Measurements from ENCODE around the gene TBC1D3E. TPM values are rescaled to one million over a fixed set of nuclear protein-coding genes. Genes with fewer than 3 reads are reported as not detected.
"Not testable (repeated sequence)": the region's sequence is repeated elsewhere in the genome, so short reads cannot be mapped to it uniquely, and the experiment has no call there.

The TBC1D3E gene
- total RNA-seq (2014; rRNA removed; shearing (Covaris generic)): not detected in 2 replicates

GRCh38 chr17:38127651-38128050, at the start of gene TBC1D3E:
Gene TBC1D3E, plus strand, starts transcription at chr17:38127951. Its CDS starts 1,545 bp downstream, at chr17:38129496.
- not testable (repeated sequence) for DNase-seq (ENCODE audit: low spot score)

GRCh38 chr17:38087344-38087743, 40.4 kb upstream of the TBC1D3E start:
- DNase-seq (ENCODE audit: low spot score): not testable (repeated sequence)

- DNase-seq (ENCODE audit: low spot score): not testable (repeated sequence)
Observed at GRCh38 chr17:38088120-38088519, 39.6 kb upstream of the TBC1D3E start.

GRCh38 chr17:38094059-38094694, 33.6 kb upstream of the TBC1D3E start:
- DNase-seq (ENCODE audit: low spot score): not testable (repeated sequence)

GRCh38 chr17:38099262-38099661, 28.5 kb upstream of the TBC1D3E start:
- not testable (repeated sequence) for DNase-seq (ENCODE audit: low spot score)

GRCh38 chr17:38119829-38120228, 7.9 kb upstream of the TBC1D3E start:
- DNase-seq (ENCODE audit: low spot score): not testable (repeated sequence)

- DNase-seq (ENCODE audit: low spot score): not testable (repeated sequence)
Observed at GRCh38 chr17:38134860-38135259, 7.1 kb downstream of the TBC1D3E start.

Other genes starting within 250 kb of the TBC1D3E start
- gene TBC1D3K, start 203.5 kb upstream of the TBC1D3E start, total RNA-seq (2014; rRNA removed; shearing (Covaris generic)): not detected in 2 replicates
- gene TBC1D3L, start 138.9 kb upstream of the TBC1D3E start, total RNA-seq (2014; rRNA removed; shearing (Covaris generic)): 0.92 and 1.2 TPM in 2 replicates
- not detected in 2 replicates for gene TBC1D3D, start 124.0 kb upstream of the TBC1D3E start, total RNA-seq (2014; rRNA removed; shearing (Covaris generic))
- not detected in 2 replicates for gene TBC1D3C, start 59.3 kb upstream of the TBC1D3E start, total RNA-seq (2014; rRNA removed; shearing (Covaris generic))
- gene TBC1D3, start 64.6 kb downstream of the TBC1D3E start, total RNA-seq (2014; rRNA removed; shearing (Covaris generic)): not detected in 2 replicates
- gene MRPL45, start 169.2 kb downstream of the TBC1D3E start, total RNA-seq (2014; rRNA removed; shearing (Covaris generic)): 59.2 and 59.5 TPM in 2 replicates
- gene GPR179, start 216.0 kb downstream of the TBC1D3E start, total RNA-seq (2014; rRNA removed; shearing (Covaris generic)): 0.06 TPM in 1 of 2 replicates, not detected in the other
- gene SOCS7, start 223.9 kb downstream of the TBC1D3E start, total RNA-seq (2014; rRNA removed; shearing (Covaris generic)): 5.9 and 6.9 TPM in 2 replicates

Data from H4 (cell line).